Measurements from ENCODE around the gene FUOM.

The FUOM gene

DNA sequence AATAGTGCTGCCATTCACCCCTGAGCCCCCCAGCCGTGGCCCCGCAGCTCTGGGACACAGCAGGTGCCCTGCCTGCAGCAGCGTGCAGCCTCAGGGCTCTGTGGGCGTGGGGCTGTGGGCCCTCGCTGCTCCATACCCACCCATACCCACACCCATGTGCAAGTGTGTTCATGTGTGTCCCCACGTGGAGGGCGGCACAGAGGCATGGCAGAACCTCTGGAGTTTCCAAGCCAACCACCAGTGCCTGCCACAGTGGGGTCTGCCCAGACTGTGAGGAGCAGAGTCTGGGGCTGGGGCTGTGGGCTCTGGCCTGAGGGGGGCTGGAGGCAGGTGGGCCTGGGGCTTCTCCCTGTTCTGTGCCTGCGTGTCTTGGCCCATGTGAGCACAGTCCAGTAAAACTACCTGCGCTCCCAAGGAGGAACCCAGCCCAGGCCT, 8.2 kb downstream of the FUOM start:
- no peak for DNase-seq (ENCODE audit: low read depth)
- TF ChIP-seq, protein P1, sequence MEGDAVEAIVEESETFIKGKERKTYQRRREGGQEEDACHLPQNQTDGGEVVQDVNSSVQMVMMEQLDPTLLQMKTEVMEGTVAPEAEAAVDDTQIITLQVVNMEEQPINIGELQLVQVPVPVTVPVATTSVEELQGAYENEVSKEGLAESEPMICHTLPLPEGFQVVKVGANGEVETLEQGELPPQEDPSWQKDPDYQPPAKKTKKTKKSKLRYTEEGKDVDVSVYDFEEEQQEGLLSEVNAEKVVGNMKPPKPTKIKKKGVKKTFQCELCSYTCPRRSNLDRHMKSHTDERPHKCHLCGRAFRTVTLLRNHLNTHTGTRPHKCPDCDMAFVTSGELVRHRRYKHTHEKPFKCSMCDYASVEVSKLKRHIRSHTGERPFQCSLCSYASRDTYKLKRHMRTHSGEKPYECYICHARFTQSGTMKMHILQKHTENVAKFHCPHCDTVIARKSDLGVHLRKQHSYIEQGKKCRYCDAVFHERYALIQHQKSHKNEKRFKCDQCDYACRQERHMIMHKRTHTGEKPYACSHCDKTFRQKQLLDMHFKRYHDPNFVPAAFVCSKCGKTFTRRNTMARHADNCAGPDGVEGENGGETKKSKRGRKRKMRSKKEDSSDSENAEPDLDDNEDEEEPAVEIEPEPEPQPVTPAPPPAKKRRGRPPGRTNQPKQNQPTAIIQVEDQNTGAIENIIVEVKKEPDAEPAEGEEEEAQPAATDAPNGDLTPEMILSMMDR (IDR thresholded peaks at IDR 0.05; ENCODE audit: low read length, missing control alignments): no peak
- H3K4me3 ChIP-seq (replicated peaks; ENCODE audit: low read depth, low read length): no peak overlapping the region

DNA sequence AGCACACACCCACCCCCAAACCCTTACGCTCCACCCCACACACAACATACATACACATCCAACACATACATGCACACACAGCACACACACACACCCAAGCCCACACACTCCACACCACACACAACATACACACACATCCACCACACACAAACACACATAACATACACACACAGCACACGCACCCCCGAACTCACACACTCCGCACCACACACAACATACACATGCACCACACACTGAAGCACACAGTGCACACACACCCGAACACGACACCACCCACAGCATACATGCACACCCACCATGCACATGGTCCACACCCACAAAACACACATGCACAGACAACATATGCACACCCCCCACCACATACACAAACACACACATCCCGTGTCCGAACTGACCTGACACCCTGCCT, 8.7 kb downstream of the FUOM start:
- TF ChIP-seq, protein P1 (IDR thresholded peaks at IDR 0.05; ENCODE audit: low read length, missing control alignments): no peak
- DNase-seq (ENCODE audit: low read depth): no peak
- no peak overlapping the region for H3K4me3 ChIP-seq (replicated peaks; ENCODE audit: low read depth, low read length)

DNA sequence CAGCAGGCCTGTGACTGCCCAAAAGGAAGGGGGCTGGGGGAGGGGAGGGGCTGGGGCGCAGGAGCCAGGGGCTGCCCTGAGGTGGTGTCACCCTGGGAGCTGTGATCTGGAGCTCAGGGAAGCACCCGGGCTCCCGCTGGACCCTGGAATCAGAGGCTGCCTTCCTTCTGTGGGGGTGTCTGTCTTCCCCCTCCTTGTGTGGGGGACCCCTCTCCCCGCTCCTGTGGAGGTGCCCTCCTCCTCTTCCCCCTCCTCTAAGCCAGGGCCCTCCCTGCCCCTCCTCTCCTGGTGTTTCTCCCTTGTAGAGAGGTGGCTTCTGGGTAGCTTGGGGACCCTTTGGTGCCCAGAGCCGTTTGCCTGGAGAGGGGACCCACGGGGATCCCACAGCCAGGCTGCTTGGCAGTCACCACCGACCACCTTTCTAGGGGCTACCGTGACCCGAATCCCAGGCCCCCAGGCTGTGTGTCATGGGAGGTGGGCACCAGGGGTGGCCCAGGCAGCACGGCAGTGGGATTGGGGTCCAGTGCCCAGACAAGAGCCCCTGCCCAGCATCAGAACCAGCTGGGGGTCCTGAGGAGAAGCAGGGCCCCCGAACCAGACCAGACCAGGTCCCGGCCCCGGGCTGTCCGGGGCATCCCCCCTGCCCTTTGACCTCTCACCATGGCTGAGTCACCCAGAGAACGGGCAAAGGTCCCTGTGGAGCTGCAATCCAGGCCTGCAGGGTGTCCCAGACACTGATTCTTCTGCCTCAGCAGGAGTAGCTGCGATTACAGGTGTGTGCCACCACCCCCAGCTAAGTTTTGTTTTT, 9.9 kb downstream of the FUOM start:
- no peak for DNase-seq (ENCODE audit: low read depth)
- H3K4me3 ChIP-seq (replicated peaks; ENCODE audit: low read depth, low read length): no peak overlapping the region
- TF ChIP-seq, protein P1 (IDR thresholded peaks at IDR 0.05; ENCODE audit: low read length, missing control alignments): no peak

DNA sequence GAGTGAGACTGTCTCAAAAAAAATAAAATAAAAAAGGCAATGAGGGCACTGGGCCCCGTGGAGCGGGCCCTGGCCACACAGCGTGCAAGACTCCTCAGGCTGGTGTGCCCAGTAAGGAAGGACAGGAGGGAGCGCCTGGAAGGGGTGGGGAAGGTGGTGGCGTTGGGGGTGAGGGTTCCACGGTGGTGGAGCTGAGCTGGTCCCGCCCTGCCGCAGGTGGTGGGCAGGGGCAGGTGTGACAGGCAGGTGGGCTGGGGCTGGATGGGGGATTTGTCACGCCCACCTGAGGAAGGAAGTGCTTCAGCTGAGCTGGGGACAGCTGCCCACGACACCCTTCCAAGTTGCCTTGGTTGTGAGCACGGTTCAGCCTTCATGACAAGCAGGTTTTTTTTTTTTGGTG, 11.4 kb downstream of the FUOM start:
- TF ChIP-seq, protein P1 (IDR thresholded peaks at IDR 0.05; ENCODE audit: low read length, missing control alignments): no peak
- DNase-seq (ENCODE audit: low read depth): no peak
- no peak overlapping the region for H3K4me3 ChIP-seq (replicated peaks; ENCODE audit: low read depth, low read length)

DNA sequence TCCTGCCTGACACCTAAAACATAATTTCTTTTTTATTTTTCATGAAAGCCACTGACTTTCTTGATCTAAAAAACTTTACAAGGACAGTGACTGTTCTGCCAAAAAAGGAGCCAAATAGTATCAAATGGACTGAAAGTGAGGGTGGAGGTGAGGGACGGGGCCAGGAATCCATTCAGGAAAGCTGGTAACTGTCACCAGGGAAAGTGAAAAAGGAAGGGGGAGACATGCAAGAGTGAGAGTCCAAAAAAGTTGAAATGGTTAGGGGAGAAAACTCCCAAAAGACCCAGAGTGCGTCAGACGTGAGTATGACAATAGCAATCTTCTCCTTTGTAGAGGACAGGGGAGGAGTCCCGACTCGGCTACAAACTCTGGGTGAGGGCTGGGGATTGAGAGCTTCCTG, 13.6 kb downstream of the FUOM start:
- no peak overlapping the region for H3K4me3 ChIP-seq (replicated peaks; ENCODE audit: low read depth, low read length)
- no peak for DNase-seq (ENCODE audit: low read depth)

DNA sequence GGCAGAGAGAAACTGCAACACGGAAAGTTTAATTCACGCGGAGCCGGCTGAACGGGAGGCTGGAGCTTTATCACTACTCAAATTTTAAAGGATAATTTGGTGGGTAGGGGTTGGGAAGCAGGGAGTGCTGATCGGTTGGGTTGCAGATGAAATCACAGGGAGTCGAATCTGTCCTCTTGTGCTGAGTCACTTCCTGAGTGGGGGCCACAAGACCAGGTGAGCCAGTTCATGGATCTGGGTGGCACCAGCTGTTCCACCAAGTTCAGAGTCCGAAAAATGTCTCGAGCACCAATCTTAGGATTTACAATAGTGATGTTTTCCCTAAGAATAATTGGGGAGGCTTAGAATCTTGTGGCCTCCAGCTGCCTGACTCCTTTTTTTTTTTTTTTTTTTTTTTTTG, 14.3 kb downstream of the FUOM start:
- no peak overlapping the region for H3K4me3 ChIP-seq (replicated peaks; ENCODE audit: low read depth, low read length)
- DNase-seq (ENCODE audit: low read depth): no peak
- TF ChIP-seq, protein P1 (IDR thresholded peaks at IDR 0.05; ENCODE audit: low read length, missing control alignments): no peak

More for the DNA sequence above, 13.6 kb downstream of the FUOM start:
- TF ChIP-seq, protein P1 (IDR thresholded peaks at IDR 0.05; ENCODE audit: low read length, missing control alignments): no peak

DNA sequence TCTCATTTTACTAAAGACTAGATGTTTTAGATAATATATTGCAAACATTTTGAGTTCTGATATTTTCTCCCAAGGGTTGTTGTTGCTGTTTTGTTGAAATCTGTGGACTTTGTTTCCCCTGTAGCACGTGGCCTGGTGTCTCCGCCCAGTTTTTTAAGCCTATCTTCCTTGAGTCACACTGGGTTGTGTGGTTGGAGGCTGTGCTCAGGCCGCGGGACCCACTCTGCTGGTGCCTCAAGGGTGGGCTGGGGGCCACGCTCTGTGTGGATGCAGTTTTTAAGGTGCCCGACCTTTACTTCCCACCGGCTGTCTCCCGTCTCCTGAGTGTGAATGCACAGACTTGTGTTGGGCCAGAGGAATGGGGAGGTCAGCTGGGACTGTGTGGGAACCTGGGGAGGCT, 14.9 kb downstream of the FUOM start:
- DNase-seq (ENCODE audit: low read depth): no peak
- no peak overlapping the region for H3K4me3 ChIP-seq (replicated peaks; ENCODE audit: low read depth, low read length)
- TF ChIP-seq, protein P1 (IDR thresholded peaks at IDR 0.05; ENCODE audit: low read length, missing control alignments): no peak
